Bronchial epithelial cell (primary cell): ENCODE results near the gene MANF. TPM values are rescaled to one million over a fixed set of nuclear protein-coding genes. Genes with fewer than 3 reads are reported as not detected.
"Not testable (repeated sequence)": the region's sequence is repeated elsewhere in the genome, so short reads cannot be mapped to it uniquely, and the experiment has no call there.

Experiments
- DNase-seq: peaks from one replicate; pipeline ENCODE4 v3.0.0-alpha.2; 2010; ENCODE audit warnings: low read depth
- FAIRE-seq: peaks from 2 replicates; lab custom pipeline; 2011; peaks lifted over from hg19 to GRCh38; lab: Jason Lieb, UNC
- H3K27me3 ChIP-seq: 2 replicates; pipeline ENCODE4 v1.5.1; 2011; ENCODE audit warnings: low read length; ENCODE audit not compliant: control insufficient read depth, insufficient read depth
- H3K36me3 ChIP-seq: 2 replicates; pipeline ENCODE4 v1.5.1; 2011; ENCODE audit warnings: low read length; ENCODE audit not compliant: control insufficient read depth, insufficient read depth
- H3K4me3 ChIP-seq: 2 replicates; pipeline ENCODE4 v1.5.1; 2011; ENCODE audit warnings: mild to moderate bottlenecking, low read depth, low read length, control low read depth
- total RNA-seq: library from RNA; depleted of rRNA; stranded (reverse); fragments of >200 nt; gene quantifications from 2 replicates; pipeline ENCODE4 v1.2.1, GENCODE V29; 2014
- TF ChIP-seq, protein P1 (sequence below): IDR thresholded peaks from 2 replicates; pipeline ENCODE4 v1.5.1; 2011; ENCODE audit warnings: mild to moderate bottlenecking, moderate library complexity, low read length, control low read depth, inconsistent platforms; ENCODE audit not compliant: insufficient read depth, severe bottlenecking

MANF gene
- total RNA-seq, 1 donor from 2014 or later, result 315 TPM

DNA sequence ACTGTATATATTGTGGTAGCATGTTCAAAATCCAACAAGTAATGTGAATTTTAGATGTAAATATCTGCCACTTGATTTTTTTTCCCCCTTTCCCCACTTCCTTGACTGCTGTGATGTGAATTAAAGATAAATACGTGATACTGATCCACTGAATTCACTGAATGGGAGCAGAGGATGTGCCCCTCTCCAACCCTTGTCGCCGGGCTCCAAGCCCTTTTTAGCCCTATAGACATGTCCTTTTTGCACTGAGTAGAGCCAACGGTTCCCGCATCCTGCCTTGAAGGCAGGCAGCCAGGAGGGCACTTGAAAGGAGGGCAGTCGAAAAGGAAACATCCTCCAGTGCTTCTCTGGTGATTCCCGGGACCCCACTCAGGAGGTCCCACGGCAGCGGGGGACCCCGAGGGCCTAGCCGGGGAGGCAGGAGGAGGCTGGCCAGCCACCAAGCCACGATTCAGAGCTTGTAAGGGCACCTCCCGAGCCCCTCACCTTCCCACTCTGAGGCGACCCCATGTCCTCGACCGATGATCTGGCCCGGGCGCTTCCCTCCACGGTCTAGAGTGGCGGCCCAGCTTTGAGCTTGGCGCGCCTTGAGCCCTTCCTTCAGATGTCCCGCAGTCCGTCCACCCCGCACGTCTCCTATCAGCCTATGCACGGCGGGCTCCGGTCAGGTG, 901 bp upstream of the MANF start:
- Histone ChIP-seq H3K36me3 (peaks cover 11% of the 10 kb centered on the region), H3K27me3 (no peaks in the 10 kb centered on the region), H3K4me3 (peak overlapping the region; percentile 87)
- DNase-seq, result no peak
- no peak for FAIRE-seq
- TF ChIP-seq, protein P1, sequence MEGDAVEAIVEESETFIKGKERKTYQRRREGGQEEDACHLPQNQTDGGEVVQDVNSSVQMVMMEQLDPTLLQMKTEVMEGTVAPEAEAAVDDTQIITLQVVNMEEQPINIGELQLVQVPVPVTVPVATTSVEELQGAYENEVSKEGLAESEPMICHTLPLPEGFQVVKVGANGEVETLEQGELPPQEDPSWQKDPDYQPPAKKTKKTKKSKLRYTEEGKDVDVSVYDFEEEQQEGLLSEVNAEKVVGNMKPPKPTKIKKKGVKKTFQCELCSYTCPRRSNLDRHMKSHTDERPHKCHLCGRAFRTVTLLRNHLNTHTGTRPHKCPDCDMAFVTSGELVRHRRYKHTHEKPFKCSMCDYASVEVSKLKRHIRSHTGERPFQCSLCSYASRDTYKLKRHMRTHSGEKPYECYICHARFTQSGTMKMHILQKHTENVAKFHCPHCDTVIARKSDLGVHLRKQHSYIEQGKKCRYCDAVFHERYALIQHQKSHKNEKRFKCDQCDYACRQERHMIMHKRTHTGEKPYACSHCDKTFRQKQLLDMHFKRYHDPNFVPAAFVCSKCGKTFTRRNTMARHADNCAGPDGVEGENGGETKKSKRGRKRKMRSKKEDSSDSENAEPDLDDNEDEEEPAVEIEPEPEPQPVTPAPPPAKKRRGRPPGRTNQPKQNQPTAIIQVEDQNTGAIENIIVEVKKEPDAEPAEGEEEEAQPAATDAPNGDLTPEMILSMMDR, result no peak

- H3K4me3 ChIP-seq, result peak overlapping the region; percentile 87
- H3K27me3 ChIP-seq, result no peaks in the 10 kb centered on the region
- TF ChIP-seq, protein P1, result no peak
- DNase-seq (no peak), FAIRE-seq (no peak)
- H3K36me3 ChIP-seq, result peaks cover 14% of the 10 kb centered on the region
Measured at GRCh38 chr3:51385621-51386091, 565 bp downstream of the MANF start.

- Histone ChIP-seq H3K36me3 (peaks cover 14% of the 10 kb centered on the region), H3K27me3 (no peaks in the 10 kb centered on the region), H3K4me3 (peak overlapping the region; percentile 87)
- TF ChIP-seq, protein P1, result no peak
- FAIRE-seq (peak; percentile 36), DNase-seq (no peak)
Measured at GRCh38 chr3:51386159-51386851, 1.2 kb downstream of the MANF start.

GRCh38 chr3:51386852-51387229, 1.8 kb downstream of the MANF start:
- FAIRE-seq, result no peak
- DNase-seq, result no peak
- peaks cover 14% of the 10 kb centered on the region for H3K36me3 ChIP-seq
- H3K4me3 ChIP-seq, result no peak overlapping the region
- no peaks in the 10 kb centered on the region for H3K27me3 ChIP-seq
- TF ChIP-seq, protein P1, result no peak

- H3K4me3 ChIP-seq, H3K27me3 ChIP-seq, FAIRE-seq, DNase-seq: not testable (repeated sequence)
- peaks cover 14% of the 10 kb centered on the region for H3K36me3 ChIP-seq
Measured at GRCh38 chr3:51387281-51387680, 2.2 kb downstream of the MANF start.

- TF ChIP-seq, protein P1, result peak; percentile 67
- FAIRE-seq (peak; percentile 75), DNase-seq (peak; percentile 89)
- no peak overlapping the region for H3K4me3 ChIP-seq
- H3K36me3 ChIP-seq, result peaks cover 19% of the 10 kb centered on the region
- no peaks in the 10 kb centered on the region for H3K27me3 ChIP-seq
Measured at GRCh38 chr3:51388286-51389029, 3.4 kb downstream of the MANF start.
